AG09309 (cell line): ENCODE data around the gene NEU4.

Experiments used
- DNase-seq: peaks from one replicate; pipeline ENCODE4 v3.0.0-alpha.2; 2010; ENCODE audit warnings: low read depth
- H3K4me3 ChIP-seq: 2 replicates; pipeline ENCODE4 v1.5.1; 2011; ENCODE audit warnings: mild to moderate bottlenecking, low read depth, low read length, moderate library complexity; ENCODE audit not compliant: control insufficient read depth
- CTCF ChIP-seq: IDR thresholded peaks from 2 replicates; pipeline ENCODE4 v1.5.1; 2011; ENCODE audit warnings: mild to moderate bottlenecking, low read depth, low read length, inconsistent platforms; ENCODE audit not compliant: insufficient read depth, control insufficient read depth; ENCODE audit errors: missing control alignments

The NEU4 gene

GRCh38 chr2:241855245-241855887 lies 46.4 kb downstream of the NEU4 start:
- TF ChIP-seq CTCF = no peak
- H3K4me3 ChIP-seq = no peak overlapping the region
- no peak for DNase-seq

GRCh38 chr2:241855888-241856422 lies 47.0 kb downstream of the NEU4 start:
- no peak for TF ChIP-seq CTCF
- no peak for DNase-seq
- H3K4me3 ChIP-seq = no peak overlapping the region

- DNase-seq = no peak
- H3K4me3 ChIP-seq = no peak overlapping the region
- no peak for TF ChIP-seq CTCF
Measured at GRCh38 chr2:241857041-241857541, 48.1 kb downstream of the NEU4 start.

- TF ChIP-seq CTCF = no peak
- H3K4me3 ChIP-seq = no peak overlapping the region
- no peak for DNase-seq
Measured at GRCh38 chr2:241857572-241858121, 48.7 kb downstream of the NEU4 start.

- DNase-seq = no peak
- no peak for TF ChIP-seq CTCF
Measured at GRCh38 chr2:241858206-241859016, 49.4 kb downstream of the NEU4 start, which contains the start of gene PDCD1. TSS of gene PDCD1 (minus strand) at chr2:241858894. CDS start at chr2:241858838, 56 bp downstream.

GRCh38 chr2:241859017-241859435 lies 50.0 kb downstream of the NEU4 start:
- DNase-seq = no peak
- TF ChIP-seq CTCF = no peak
- no peak overlapping the region for H3K4me3 ChIP-seq

More at GRCh38 chr2:241858206-241859016, 49.4 kb downstream of the NEU4 start, which contains the start of gene PDCD1:
- peak within 1 kb of the TSS; percentile 15 for H3K4me3 ChIP-seq
